Astrocyte of the spinal cord (primary cell): ENCODE measurements around the gene CDH2.
A peak's percentile ranks its signal among the peaks of the same experiment; 100 is the strongest.

Source experiments
- DNase-seq: peaks from one replicate; pipeline ENCODE4 v3.0.0; 2011; ENCODE audit warnings: low read depth, low spot score
- H3K4me3 ChIP-seq: 2 replicates; pipeline ENCODE4 v1.5.1; 2011; ENCODE audit warnings: low read depth, mild to moderate bottlenecking, low read length, moderate library complexity
- in situ Hi-C: cut with HindIII; loops from 2 replicates; pipeline ENCODE4 v1.10.0; 2017; ENCODE audit warnings: low sequenced_read_pairs
- TF ChIP-seq, protein P1 (sequence below): IDR thresholded peaks from 2 replicates; pipeline ENCODE4 v1.5.1; 2012; ENCODE audit warnings: low read depth, mild to moderate bottlenecking, low read length, inconsistent platforms

Gene CDH2

DNA sequence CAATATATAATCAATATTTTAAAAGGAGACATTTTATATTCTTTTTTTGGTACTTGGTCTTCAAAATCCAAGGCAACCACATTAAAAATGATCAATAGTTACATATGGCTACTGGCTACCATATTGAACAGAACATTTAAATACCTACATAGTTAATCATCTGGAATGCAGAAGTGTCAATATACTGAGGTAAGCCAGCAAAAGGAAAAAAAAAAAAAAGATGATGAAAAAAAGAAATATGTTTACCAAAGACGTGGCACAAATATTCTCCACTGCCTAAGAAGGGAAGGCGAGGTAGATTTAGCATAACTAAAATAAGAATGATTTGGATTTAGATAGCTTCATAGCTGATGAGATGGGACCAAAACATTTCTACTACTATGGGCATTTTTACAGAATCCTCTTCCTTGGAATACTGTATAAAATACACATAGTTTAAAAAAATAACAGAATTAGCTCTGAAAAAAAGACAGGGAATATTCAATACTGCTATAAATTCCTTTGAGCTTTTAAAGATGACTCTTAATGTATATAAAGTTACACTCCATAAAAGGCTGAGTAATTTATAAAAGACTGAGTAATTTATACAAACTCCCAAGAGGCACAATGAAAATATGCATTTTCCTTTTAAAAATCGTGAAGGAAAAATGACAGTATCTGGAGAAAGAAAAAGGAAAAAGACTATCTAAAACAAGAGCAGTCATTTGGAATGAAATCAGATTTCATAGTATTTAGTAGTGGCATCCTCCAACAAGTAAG, 63.5 kb downstream of the CDH2 start:
- H3K4me3 ChIP-seq: no peak overlapping the region
- DNase-seq: peak; percentile 15
- TF ChIP-seq, protein P1, sequence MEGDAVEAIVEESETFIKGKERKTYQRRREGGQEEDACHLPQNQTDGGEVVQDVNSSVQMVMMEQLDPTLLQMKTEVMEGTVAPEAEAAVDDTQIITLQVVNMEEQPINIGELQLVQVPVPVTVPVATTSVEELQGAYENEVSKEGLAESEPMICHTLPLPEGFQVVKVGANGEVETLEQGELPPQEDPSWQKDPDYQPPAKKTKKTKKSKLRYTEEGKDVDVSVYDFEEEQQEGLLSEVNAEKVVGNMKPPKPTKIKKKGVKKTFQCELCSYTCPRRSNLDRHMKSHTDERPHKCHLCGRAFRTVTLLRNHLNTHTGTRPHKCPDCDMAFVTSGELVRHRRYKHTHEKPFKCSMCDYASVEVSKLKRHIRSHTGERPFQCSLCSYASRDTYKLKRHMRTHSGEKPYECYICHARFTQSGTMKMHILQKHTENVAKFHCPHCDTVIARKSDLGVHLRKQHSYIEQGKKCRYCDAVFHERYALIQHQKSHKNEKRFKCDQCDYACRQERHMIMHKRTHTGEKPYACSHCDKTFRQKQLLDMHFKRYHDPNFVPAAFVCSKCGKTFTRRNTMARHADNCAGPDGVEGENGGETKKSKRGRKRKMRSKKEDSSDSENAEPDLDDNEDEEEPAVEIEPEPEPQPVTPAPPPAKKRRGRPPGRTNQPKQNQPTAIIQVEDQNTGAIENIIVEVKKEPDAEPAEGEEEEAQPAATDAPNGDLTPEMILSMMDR: no peak
- in situ Hi-C loops: no loop called here

DNA sequence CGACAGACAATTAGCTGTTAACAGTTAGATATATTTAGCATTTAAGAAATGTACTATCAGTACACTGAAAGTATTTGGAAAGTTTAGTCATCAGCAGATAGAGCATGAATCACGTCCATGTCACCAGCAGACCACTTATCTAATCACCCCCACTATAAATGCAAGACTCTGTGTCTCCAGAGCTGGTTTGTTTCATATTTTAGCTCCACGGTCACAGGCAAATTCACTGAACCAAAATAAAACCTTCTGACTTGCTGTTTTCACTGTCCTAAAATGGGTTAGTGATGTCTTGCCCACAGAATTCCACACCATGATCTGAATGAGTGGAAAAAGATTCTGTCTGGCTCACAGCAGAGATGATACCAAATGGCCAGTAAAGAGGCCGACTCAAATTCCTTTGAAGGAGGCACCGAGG, 64.9 kb downstream of the CDH2 start:
- in situ Hi-C loops: no loop called here
- H3K4me3 ChIP-seq: no peak overlapping the region
- TF ChIP-seq, protein P1: no peak
- peak; percentile 65 for DNase-seq

DNA sequence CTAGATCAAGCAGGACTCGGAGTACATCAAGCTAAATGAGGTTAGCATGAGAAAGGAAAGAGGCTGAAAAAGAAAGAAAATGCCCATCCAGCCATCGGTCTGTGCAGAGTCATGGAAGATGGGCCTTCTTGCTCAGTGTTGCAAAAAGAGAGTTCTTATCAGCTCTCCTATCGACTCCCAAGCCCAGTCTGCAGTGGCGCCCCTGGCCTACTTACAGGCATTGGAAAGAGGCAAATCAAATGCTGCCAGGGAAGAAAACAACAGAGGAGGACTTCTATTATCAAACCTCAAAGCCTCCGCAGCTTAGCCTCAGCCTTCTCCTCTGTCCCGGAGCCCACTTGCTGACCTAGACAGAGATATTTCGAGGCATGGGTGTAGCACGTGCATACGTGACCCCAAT, 66.0 kb downstream of the CDH2 start:
- TF ChIP-seq, protein P1: no peak
- in situ Hi-C loops: no loop called here
- DNase-seq: no peak
- no peak overlapping the region for H3K4me3 ChIP-seq

DNA sequence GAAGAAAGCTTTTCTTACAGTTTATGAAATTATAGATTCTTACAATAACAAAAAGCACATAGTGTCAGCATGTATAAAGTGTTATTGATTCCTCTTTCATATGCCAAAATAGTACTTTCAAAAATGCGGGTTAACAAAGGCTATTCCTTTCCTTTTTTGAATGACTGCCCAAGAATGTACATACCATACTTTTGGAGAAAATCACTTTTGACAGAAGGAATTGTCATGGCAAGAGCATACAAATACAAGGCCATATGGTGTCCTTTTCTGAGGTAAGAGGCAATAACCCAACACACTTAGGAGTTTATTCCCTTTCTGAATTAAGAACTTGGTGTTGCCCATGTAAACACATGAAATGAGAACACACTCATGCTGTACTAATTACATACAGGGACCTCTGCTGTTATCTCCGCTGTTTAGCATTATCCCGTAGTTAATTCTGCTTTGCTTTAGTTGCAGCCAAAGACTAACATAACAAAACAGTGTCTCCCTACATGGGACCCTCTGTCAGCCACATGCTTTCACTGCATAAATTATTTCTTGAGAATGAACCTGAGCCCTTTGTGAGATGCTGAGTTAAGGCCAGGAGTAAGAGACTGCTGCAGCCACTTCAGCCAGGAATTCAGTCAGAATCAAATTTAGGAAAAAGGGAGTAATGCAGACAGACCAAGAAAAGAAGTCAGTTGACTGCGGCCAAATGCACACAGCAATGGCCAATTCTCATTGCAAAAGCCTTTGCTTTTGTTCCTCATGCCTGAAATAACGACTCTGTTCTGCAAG, 67.0 kb downstream of the CDH2 start:
- H3K4me3 ChIP-seq: no peak overlapping the region
- in situ Hi-C loops: no loop called here
- DNase-seq: peak; percentile 22
- TF ChIP-seq, protein P1: no peak

DNA sequence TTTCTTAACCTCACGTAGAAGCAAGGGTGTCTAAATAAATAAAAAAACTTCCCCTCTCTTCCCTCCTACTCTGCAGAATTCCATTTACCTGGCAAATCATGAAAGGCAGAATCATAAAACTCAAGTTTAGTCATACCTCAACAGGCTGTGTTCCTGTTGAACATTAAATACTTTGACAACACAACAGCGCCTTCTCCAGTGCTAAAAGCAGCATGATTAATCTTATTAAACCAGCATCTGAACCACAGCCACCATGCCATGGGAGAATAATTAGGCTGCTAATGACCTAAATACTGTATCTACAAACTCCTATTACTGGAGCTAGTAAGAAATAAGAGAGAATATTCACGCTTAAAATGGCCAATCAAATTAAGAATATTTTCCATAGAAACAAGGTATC, 68.1 kb downstream of the CDH2 start:
- DNase-seq: peak; percentile 28
- in situ Hi-C loops: no loop called here
- TF ChIP-seq, protein P1: no peak
- H3K4me3 ChIP-seq: no peak overlapping the region

DNA sequence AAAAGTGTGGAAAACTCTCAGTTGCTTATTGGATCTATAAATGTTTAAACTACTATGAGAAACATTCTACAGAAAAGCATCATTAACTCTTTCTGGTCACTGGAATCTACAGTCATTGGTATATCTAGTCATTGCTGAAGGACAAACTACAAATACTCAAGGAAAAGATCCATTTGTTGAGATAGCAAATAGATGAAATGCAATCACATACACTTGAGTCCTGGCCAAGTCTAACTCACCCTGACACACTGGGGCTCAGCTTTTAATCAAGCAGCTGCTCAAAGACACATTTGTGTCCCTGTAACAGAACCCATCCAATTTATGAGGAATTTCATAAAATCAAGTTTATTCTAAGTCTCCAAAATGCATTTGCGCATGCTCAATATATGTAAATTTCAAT, 68.7 kb downstream of the CDH2 start:
- TF ChIP-seq, protein P1: no peak
- in situ Hi-C loops: no loop called here
- no peak for DNase-seq
- no peak overlapping the region for H3K4me3 ChIP-seq
